Measurements from ENCODE around the gene PDZK1IP1.
"Not testable (repeated sequence)": the region's sequence is repeated elsewhere in the genome, so short reads cannot be mapped to it uniquely, and the experiment has no call there.

The PDZK1IP1 gene

DNA sequence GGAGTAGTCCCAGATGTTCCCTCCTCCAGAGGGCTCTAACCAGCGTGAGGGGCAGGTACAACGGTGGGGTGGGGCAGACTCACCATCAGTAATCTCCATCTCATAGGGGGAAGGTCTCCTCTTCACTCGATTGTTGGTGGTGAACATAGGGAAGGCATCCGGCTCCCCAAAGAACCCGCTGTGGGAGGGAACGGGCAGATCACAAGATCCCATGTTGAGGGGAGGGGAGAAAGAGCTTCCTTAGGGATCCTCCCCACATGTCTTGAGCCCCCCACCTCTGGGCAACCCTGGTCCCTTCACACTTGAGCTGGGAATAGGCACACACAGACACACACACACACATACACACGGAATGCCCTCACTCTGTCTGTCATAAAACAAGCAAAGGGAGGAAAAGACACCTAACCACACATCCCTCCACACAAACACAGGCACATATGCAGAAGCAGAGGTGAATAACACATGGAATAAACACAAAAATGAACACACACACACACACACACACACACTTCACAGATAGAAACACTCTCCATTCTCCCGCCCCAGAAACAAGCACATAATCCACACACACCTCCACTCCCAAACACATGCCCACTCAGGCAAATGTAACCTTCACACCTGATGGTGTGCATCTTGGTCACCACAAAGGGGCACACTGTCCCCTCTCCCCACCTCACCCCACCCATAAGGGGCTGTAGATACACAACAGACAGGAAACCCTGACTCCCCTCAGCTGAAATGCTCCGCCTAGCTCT lies 34.3 kb upstream of the PDZK1IP1 start:
- DNase-seq, result no peak

DNA sequence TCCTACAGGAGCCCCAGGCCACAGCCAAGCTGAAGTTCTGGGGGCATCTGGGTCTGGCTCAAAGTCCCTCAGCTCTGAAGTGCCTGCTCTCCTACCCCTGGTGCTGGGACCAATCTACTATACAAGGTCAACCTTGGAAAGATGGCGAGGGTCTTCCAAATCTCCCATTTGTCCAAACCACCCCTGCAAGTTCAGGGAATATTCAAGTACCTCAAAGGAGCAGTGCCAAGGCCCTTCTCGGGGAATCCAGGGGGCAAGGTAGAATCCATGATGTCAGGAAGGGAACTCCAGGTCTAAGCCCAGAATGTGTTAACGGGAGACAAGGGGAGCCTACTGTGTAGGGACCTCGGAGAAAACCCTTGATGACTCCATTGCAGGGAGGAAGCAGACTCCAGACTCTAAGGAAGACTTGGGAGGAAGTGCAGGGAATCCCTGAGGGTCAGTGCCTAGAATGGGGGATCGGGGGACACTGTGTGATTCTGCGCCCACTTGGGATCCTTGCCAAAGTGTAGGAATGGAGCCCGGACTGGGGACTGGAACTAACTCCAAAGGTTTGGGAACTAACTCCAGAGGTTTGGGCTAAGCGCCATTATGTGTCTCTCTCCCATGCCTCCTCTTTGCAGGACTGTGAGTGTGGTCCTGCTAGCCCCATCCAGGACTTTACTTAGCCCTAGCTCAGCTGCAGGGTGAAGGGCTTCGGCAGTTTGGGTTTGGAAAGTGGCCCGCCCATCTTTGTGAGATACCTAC lies 33.5 kb upstream of the PDZK1IP1 start:
- no peak for DNase-seq

DNA sequence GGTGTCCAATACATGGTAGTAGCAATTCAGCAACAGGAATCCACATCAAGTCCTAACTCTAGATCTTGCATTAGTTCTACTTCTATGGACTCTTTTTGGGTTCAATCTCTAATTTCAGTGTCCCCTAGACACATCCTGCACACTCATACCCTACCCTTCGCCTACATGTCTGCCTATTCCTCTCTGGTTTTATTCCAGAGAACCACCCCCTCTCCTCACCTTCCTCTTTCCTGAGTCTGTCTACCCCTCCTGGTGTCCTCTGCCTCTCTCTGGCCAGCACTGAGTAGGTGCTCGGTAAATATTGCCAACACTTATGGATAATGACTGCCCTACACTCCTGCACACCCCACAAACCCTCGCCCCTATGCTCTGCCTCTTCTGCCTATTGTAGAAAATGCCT lies 32.6 kb upstream of the PDZK1IP1 start:
- DNase-seq, result no peak

DNA sequence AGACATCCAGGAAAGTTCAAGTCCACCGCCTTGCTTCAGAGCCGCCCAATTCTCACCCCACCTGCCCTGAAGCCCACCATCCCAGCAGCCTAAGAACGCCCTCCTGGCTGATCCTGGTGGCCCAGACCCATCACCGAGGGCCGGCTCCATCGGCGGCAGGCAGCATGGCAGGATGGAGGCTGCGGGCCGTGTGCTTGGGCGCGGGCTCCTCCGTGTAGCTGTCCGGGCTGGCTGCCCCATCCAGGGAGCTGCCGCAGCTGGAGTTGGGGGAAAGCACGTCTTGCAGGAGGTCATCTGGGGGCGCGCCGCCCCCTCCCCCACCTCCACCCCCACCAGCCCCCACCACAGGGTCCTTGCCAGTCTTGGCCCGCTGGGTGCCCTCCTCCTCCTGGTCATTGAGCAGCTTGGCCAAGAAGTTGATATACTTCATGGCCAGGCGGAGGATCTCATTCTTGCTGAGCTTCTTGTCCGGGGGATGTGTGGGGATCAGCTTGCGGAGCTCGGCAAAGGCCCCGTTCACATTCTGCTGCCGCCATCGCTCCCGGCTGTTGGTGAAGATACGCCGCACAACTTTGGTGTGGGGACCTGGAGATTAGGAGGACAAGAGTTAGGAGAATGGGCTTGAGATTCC lies 29.9 kb upstream of the PDZK1IP1 start:
- no peak for DNase-seq

DNA sequence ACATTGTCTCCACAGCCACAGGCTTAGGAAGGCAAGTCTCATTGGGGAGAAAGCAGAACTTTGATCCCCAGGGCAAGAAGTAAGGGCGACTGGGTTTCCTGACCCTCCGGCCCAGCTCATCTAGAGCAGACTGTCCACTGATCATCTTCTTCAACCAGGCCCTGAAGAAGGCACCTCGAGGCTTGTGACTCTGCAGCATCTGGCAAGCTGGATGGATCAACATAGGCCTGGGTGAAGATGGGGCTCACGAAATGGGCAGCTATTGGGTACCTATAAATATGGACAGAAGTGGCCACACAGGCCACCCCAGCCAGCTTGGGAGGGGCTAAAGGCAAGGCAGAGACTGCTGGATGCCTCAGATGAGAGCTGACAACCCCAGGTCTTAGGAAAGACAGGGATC lies 29.2 kb upstream of the PDZK1IP1 start:
- no peak for DNase-seq

DNA sequence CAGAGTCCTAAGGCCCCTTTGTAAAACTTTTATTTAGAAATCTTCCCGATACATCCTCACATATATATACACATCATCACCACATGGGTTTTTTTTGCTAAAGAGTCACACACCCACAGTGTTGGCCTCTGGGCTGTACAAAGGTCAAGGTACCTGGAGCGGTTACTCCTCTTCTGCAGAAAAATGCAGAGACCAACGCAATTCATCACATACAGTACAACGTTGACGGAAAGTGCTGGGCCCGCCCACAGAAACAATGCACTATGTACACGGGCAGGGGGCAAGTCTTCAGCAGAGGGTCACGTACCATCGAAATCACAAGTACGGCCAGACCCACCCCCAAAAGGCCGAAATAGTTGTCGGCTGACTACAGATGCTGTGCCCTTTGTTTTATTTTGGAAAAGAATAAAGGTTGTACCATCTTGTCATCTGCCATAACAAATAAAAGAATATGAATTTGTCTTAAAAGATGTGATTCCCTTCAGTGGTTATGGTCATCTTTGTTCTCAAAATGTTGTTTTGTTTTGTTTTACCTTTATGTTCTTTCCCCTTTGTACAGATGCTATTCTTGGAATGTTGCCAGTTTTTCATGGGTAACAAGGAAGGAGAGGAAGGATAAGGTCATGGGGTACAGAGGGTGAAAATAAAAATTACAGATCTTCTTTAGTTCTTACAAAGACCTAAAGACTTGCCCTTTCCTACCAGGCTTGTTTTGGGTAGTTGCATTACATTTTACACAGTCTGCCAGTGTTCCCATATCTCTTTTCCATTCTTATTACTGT lies 26.6 kb upstream of the PDZK1IP1 start:
- no peak for DNase-seq

DNA sequence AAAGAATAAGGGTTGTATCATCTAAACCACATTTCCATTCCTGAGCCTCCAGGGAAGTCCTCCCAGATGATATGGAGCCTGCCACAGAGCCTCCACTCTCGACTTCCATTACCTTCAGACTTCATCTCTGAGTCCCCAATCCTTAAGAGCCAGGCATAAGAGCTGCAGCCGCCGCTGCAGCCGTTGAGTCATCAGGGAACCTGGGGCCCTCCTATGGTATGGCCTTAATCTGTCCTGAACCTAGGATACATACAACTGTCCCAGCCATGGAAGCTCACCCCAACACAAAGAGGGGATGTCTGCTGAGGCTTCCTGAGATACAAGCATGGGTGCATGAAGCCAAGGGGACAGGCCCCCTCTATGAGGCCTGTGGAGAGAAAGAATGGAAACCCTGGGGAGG lies 25.9 kb upstream of the PDZK1IP1 start:
- no peak for DNase-seq

DNA sequence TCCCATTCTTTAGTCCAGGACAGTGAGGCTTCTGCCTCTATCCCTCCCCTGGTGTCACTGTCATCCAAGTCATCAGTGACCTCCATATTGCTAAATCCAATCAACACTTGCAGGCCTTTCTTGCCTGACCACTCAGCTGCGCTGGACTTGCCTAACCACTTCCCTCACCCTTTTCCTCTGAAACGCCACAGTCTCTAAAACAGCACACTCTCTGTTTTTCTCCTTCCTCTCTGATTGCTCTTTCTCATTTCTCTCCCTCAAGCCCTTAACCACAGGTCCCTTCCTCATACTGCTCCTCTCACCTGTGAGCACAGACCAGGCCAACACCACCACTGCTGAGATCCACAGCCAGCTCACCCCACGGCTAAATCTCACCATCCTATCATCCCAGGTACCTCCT lies 24.7 kb upstream of the PDZK1IP1 start:
- no peak for DNase-seq

DNA sequence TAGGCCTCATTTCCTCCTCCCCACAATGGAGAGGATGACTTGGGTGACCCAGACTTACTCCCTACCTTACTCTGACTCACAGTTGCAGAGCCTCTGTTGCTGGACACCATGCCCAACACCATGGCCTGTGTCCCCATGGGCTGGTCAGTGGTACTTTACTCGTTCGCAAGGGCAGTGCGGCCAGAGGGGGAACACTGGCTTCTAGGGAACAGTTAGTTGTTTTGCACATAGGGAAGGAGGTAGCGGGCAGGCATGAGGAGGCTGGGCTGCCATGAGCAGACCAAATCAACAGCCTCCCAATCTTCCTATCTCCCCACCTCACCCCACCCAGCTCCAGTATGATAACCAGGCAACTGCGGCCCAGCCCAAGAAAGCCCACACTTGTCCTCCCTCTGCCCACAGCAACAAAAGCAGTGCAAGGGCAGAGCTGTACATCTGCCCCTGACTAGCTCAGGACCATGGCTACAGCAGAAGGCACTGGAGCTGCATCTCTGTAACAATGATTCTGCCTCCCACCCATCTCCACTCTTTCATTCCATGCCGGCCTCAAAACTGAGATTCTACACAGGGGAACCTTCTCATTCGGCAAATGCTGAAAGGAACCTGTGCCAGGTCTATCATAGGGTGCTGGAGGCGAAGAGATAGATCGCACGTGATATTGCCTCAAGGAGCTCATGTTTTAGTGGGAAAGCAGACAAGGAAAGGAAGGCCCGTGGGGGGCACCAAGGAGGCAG lies 23.6 kb upstream of the PDZK1IP1 start:
- DNase-seq, result no peak

DNA sequence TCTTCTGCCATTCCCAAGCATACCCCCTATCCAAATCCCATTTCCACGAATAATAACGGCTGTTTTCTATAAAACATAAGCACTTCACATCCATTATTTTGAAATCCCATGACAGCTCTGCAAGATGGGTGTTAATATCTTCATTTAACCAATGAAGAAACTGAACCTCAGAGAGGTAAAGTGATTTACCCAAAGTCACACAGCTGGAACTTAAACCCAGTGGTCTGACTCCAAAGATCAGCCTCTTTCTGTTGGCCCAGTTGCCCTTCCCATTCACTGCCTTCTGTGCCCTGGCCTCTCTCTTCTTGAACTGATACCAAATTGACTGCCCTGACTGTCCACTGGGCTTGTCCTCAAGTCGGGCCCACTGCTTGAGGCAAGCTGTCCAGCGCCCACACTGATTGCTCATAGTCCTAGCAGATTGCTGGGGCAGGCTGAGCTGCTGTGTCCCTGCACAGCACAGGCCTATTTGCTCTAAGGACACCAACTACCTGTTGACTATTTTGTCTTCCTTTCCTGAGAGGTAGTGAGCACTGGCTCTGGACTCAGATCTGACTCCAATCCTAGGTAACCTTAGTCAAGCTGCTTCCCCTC lies 22.9 kb upstream of the PDZK1IP1 start:
- no peak for DNase-seq

DNA sequence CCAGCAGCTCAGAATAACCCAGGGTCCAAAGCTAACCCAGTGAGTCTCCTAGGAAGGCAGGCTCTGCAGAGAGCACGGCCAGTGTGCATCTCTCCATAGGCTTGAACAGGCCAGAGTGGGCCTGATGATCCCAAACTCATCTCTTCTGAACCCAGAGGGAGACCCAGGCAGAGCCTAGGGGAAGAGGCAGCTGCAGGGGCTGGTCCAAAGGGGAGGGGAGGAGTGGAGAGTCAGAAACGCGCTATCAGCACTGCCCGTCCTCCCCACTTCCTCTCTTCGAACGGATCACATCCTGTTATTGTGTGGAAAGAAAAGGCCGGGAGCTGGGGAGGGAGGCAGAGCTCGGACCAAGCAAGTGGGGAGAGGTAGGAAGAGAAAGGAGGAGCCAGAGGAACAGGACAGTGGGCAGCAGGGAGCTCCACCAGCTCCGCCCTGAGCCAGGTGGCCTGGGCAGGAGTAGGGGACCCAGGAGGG lies 22.0 kb upstream of the PDZK1IP1 start:
- no peak for DNase-seq

DNA sequence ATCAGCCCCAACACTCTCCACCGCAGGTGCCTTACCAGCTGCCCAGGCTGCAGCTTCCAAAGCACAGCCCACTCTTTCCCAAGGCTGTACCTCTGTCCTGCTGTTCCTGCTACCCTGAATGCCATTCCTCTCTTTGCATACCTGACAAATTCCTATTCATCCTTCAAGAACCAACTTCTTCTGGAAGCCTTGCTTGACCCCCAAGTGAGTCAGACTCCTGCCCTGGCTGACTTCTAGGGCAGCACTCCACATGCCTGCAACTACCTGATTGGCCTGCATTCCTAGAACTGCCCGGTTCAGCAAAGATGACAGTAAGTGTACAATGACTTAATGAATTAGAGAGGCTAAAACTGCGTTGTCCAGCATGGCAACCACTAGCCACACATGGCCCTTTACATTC lies 20.8 kb upstream of the PDZK1IP1 start:
- no peak for DNase-seq

DNA sequence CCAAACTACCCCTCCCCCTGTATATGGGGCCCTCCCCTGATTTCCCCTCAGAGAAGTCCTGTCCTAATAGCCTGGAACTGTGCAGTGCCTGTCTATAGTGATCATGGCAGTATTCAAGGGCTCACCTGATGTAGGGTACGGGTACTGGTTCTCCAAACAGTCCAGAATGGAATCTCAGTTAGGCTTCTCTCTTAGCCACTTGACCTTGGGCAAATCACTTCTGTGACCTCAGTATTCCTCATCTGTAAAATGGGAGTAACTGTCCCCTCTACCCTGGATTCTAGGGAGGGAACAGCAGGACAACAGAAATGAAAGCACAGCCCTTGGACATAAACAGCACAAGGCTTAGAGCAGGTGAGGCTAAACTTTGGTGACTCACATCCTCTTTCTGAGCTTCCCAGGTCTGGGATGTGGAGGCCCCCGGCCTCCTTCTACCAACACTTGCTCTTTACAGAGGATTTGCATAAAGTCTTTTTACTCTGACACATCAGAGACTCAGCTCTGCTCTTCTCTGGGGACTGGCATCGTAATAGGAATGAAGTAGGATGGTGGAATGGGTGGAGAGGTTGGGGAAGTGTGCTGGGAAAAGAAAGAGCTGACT lies 20.0 kb upstream of the PDZK1IP1 start:
- no peak for DNase-seq

DNA sequence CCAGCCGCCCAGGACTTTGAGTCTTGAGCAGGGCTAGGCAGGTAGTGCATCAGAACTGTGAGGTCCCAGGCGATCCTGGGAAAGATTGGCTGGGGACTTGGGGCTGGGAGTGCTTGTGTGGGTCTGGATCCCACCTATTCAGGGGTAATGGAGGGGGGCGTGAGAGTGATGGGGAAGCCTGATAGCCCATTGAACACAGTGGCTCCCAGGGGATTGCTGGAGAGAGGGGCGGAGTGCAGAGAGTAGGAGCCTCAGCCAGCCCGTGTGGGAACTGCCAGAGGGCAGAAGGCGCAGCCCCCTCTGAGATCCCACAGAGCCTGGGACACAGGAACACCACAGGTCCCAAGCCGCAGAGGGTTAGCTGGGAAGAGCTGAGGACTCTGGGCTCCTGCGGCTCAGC lies 19.3 kb upstream of the PDZK1IP1 start:
- no peak for DNase-seq

DNA sequence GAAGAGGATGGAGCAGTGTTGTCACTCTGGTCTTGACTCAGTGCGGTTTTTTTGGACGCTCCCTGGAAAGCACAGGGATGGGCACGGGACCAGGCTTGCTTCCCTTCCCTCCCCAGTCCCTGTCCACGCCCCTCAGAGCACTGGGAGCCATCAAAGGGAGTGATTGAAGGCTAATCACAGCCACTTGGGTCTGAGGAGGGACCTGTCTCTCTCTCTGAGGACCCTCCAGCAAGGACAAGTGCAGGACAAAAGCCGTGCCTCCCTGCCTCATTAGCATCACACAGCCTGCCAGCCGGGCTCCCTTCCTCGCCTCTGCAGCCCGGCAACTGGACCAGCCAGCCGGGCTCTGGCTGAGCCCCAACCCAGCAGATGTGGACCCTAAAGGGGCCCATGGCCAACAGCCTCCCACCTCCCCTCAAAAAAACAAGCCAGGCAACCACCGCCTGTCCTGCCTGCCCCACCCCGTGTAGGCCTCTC lies 18.6 kb upstream of the PDZK1IP1 start:
- DNase-seq, result no peak

DNA sequence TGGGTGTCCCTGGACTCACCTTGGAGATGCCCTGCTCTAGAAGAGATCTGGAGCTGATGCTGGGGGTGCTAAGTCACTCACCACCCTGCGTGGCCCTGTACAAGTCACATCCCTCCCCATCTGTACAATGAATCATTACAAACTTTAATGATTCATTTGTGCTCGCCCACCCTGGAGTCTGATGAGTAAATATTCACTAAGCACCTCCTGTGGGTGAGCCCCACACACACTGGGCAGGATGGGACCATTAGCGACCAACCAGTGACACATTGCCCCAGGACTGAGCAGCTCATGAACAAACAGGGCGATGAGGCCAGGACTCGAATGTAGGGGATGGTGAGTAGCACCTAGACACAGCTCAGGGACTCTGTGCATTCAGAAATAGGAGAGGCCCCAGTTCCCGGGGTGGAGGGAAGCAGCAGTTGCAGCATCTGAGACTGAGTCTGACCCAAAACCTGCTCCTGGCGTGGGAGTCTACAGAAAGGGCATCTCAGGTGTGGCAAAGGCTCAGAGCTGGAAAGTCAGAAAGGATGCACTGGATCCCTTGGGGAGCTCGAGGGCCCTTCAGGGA lies 18.1 kb upstream of the PDZK1IP1 start:
- no peak for DNase-seq

DNA sequence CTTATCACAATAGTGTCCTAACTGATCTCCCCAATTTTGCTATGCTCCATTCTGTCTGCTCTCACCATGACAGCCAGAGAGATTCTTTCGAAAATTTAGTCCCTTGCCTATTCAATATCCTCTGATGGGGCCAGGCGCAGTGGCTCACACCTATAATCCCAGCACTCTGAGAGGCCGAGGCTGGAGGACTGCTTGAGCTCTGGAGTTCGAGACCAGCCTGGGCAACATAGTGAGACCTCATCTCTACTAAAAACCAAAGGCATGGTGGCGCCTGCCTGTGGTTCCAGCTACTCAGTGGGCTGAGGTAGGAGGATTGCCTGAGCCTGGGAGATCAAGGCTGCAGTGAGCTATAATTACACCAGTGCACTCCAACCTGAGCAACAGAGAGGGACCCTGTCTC lies 16.1 kb upstream of the PDZK1IP1 start:
- no peak for DNase-seq

DNA sequence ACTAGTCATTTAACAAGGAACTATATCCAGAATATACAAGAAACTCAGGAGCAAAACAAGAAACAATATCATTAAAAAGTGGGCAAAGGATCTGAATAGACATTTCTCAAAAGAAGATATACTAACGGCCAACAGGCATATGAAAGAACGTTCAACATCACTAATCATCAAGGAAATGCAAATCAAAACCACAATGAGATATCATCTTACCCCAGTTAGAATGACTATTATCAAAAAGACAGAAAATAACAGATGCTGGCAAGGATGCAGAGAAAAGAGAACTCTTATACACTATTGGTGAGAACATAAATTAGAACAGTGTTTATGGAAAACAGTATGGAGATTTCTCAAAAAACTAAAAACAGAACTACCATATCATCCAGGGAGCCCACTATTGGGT lies 13.7 kb upstream of the PDZK1IP1 start:
- not testable (repeated sequence) for DNase-seq

DNA sequence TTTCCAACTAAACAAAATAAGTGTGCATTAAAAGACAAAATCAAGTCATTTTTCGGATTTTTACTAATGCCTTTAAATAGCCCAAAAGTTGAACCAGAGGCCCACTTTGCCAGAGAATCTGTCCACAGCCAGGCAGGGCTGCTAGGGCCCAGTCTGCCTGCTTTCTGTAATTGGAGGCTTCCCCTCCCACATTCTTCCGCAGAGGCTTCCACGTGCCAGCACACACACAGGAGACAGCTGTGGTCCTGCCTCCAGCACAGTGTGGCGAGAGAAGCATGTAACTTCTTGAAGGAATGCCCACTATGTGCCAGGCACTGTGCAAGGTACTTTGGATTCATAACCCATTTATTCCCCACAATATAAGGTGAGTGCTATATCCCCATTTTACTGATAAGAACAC lies 11.3 kb upstream of the PDZK1IP1 start:
- DNase-seq, result no peak

DNA sequence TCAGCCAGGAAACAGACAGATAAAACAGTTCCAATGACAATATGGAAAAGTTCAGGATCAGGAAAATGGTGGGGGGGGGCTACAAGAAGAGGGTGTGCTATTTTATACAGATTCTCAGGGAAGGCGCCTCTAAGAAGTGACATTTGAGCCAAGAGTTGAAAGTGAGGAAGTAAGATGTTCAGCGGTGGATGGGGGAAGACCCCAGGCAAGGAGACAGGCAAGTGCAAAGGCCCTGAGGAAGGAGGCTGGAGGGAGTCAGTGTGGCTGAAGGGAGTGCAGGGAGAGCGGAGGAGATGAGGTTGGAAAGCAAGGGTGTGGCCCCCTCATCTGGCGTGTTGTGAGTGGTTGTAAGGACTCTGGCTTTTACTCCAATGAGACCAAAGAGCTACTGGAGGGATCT lies 8.4 kb upstream of the PDZK1IP1 start:
- DNase-seq, result no peak

DNA sequence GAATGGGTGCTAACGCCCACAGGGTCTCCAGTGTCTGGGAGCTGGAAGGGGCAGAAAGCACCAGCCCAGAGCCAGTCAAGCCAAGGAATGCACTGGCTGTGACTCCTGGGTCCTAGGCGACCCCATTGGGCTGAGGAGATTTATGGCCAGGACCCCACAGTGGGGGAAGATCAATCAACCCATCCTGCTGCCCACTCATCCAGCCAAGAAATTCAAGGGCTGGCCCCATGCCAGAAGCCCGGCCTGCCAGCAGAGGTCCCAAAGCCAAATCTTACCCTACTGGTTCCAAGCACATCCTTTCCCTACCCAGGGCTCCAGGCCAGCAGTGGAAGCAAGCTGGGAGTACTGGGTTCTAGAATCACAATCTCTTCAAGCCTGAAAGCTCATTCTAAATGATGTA lies 6.8 kb upstream of the PDZK1IP1 start:
- no peak for DNase-seq

Measured in HCEC 1CT (cell line).